IgD-negative memory B cell (primary cell): ENCODE results near the gene TSPEAR. TPM values are rescaled to one million over a fixed set of nuclear protein-coding genes. Genes with fewer than 3 reads are reported as not detected.

Experiments
- H3K27ac Mint-ChIP-seq, 3 donors: one replicate each; pipeline ENCODE4 v1.8.0; 2020 to 2022; ENCODE audit warnings: mild to moderate bottlenecking in 3 of 3, mixed read lengths in 3 of 3, moderate library complexity in 1 of 3
- H3K27me3 Mint-ChIP-seq: one replicate; pipeline ENCODE4 v1.8.0; 2021; ENCODE audit warnings: mixed read lengths
- H3K36me3 Mint-ChIP-seq: one replicate; pipeline ENCODE4 v1.8.0; 2020; ENCODE audit warnings: mild to moderate bottlenecking, mixed read lengths
- H3K4me1 Mint-ChIP-seq, 3 donors: one replicate each; pipeline ENCODE4 v1.8.0; 2020 to 2022; ENCODE audit warnings: mixed read lengths in 3 of 3, mild to moderate bottlenecking in 1 of 3
- H3K4me3 Mint-ChIP-seq, 4 donors: one replicate each; pipeline ENCODE4 v1.8.0; 2020 to 2022; ENCODE audit warnings: mild to moderate bottlenecking in 4 of 4, mixed read lengths in 4 of 4, moderate library complexity in 3 of 4
- H3K9me3 Mint-ChIP-seq, 3 donors: one replicate each; pipeline ENCODE4 v1.8.0; 2020 to 2021; ENCODE audit warnings: mixed read lengths in 3 of 3, mild to moderate bottlenecking in 1 of 3
- polyA plus RNA-seq: library from polyadenylated mRNA; unstranded; fragments of 300-500 nt; fragmentation: Illumina TruSeq; gene quantifications from one replicate; pipeline ENCODE4 v1.2.3, GENCODE V29; 2021

The TSPEAR gene
- polyA plus RNA-seq, 1 donor from 2014 or later, result not detected

DNA sequence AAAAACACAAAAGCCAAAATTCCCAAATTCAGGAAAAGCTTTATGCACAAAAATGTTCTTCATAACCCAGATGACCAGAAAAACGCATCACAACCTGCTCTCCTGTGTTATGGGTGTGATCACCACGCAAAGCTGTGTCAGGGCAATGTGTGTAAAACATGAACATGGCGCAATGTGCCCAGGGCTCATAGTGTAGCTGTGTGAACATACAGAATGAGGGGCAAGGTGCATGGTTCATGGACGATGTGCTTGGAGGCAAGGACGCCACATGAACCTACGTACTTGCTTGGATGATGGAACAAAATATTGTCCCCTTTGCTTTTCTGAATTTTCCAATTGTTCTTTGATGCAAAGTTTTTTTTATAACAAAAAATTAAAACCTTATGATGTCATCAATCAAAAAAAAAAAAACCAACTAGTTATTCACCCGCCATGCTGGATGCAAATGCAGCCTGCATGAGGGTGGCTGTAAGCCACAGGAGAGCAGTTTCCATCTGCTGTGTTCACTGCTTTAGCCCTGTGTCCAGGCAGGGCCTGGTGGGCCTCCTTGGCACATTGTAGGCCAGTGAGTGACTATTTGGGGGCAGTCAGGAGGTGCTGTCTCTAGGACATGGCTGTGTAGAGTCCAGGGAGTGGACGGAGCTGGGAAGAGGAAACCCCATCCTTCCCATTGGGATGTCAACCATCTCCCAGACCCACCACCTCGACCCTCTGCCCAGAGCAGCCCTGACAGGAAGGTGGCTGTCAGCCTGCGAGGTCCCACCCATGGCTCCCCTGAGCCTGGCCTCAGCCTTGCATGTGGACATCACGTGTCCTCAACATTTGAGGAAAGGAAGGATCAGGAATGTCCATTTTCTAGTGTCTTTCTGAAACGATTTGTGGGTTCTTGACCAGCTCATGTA, 185.0 kb downstream of the TSPEAR start:
- Mint-ChIP-seq H3K4me1 (peaks cover 0 to 3% (median 0%) of the 10 kb centered on the region in 3 donors), H3K27ac (no peak overlapping the region), H3K9me3 (no peaks in the 10 kb centered on the region), H3K27me3 (peaks cover 2% of the 10 kb centered on the region), H3K36me3 (peaks cover 3% of the 10 kb centered on the region), H3K4me3 (no peak overlapping the region)

GRCh38 chr21:44525391-44526095, 185.8 kb downstream of the TSPEAR start:
- peaks cover 3% of the 10 kb centered on the region for H3K36me3 Mint-ChIP-seq
- no peaks in the 10 kb centered on the region for H3K27me3 Mint-ChIP-seq
- no peak overlapping the region for H3K27ac Mint-ChIP-seq
- peaks cover 0 to 3% (median 0%) of the 10 kb centered on the region in 3 donors for H3K4me1 Mint-ChIP-seq
- H3K4me3 Mint-ChIP-seq, result no peak overlapping the region
- H3K9me3 Mint-ChIP-seq, result no peaks in the 10 kb centered on the region

GRCh38 chr21:44524414-44525371, 186.7 kb downstream of the TSPEAR start:
- Mint-ChIP-seq H3K27ac (no peak overlapping the region), H3K27me3 (no peaks in the 10 kb centered on the region), H3K9me3 (no peaks in the 10 kb centered on the region), H3K4me3 (no peak overlapping the region), H3K4me1 (peaks cover 0 to 1% (median 0%) of the 10 kb centered on the region in 3 donors), H3K36me3 (no peaks in the 10 kb centered on the region)

GRCh38 chr21:44523567-44524413, 187.6 kb downstream of the TSPEAR start:
- H3K4me3 Mint-ChIP-seq, result no peak overlapping the region
- no peaks in the 10 kb centered on the region for H3K9me3 Mint-ChIP-seq
- no peaks in the 10 kb centered on the region for H3K4me1 Mint-ChIP-seq
- peaks cover 2% of the 10 kb centered on the region for H3K27me3 Mint-ChIP-seq
- no peak overlapping the region for H3K27ac Mint-ChIP-seq
- no peaks in the 10 kb centered on the region for H3K36me3 Mint-ChIP-seq

DNA sequence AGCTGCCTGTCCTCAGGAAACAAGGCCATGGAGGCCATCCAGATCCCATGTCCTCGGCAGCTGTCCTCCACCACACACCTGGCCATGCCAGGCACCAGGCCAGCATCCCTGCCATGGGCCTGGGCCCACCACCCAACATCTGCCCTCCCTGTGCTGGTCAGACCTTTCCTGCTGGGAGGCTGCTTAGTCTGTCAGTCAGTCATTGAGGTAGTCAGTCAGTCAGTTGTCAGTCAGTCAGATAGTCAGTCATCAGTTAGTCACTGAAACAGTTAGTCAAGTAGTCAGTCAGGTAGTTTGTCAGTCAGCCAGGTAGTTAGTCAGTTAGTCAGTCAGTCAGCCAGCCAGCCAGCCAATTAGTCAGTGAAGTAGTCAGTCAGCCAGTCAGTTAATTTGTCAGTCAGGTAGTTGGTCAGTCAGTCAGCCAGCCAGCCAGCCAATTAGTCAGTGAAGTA, 188.6 kb downstream of the TSPEAR start:
- no peaks in the 10 kb centered on the region for H3K4me1 Mint-ChIP-seq
- H3K27ac Mint-ChIP-seq, result no peak overlapping the region

GRCh38 chr21:44521928-44522752, 189.2 kb downstream of the TSPEAR start:
- Mint-ChIP-seq H3K27ac (no peak overlapping the region), H3K4me3 (no peak overlapping the region), H3K36me3 (peaks cover 2% of the 10 kb centered on the region), H3K9me3 (no peaks in the 10 kb centered on the region), H3K4me1 (no peaks in the 10 kb centered on the region), H3K27me3 (peaks cover 4% of the 10 kb centered on the region)

More for the DNA sequence above, 188.6 kb downstream of the TSPEAR start:
- no peaks in the 10 kb centered on the region for H3K9me3 Mint-ChIP-seq
- H3K4me3 Mint-ChIP-seq, result no peak overlapping the region
- H3K27me3 Mint-ChIP-seq, result peaks cover 4% of the 10 kb centered on the region
- H3K36me3 Mint-ChIP-seq, result peaks cover 1% of the 10 kb centered on the region

GRCh38 chr21:44521301-44521927, 190.0 kb downstream of the TSPEAR start:
- no peaks in the 10 kb centered on the region for H3K4me1 Mint-ChIP-seq
- no peak overlapping the region for H3K27ac Mint-ChIP-seq
- peaks cover 4% of the 10 kb centered on the region for H3K27me3 Mint-ChIP-seq
- peaks cover 2% of the 10 kb centered on the region for H3K36me3 Mint-ChIP-seq
- H3K9me3 Mint-ChIP-seq, result no peaks in the 10 kb centered on the region
- no peak overlapping the region for H3K4me3 Mint-ChIP-seq

DNA sequence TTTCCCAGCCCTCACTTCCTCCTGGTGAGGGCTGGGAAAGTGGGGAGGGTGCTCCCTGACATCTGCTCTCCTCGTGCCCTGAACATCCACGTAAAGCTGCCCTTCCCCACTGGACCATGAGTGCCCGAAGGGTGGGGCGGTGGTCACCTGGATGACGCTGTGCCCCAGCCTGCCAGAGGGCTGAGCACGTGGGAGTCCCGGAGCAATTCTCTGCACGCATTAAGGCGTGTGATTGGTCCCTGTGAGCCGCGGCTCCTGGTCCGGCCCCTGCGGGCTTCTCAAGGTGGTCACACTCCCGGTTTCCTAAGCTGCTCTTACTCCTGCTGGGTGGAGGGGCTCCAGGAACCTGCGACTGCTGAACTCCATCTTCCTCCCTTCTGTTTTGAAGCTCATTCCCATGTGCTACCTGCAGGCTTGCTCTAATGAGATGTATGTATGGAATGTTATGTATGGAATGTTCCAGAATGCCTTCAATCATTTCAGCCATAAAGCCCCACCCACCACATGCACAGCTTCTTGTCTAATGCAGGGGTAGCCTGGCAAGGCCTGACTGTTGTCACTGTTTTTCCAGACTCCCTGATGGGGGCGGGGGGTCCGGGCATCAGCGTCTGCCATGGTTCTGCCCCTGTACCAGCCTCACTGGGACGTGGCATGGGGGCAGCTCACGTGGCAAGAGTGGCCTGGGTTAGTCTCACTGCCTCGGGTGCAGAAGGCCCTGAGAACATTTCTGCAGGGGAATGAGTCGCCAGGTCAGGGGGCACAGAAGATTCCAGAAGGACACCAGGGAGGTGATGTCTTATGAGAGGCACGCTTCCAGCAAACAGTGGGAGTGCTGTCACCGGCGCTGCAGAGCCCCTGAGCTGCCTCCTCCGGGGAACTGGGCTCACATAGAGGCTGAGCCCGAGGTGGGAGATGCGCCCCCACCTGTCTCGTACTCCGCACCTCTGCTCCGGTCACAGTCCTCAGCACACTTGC, 190.8 kb downstream of the TSPEAR start:
- H3K4me3 Mint-ChIP-seq, result no peak overlapping the region
- H3K36me3 Mint-ChIP-seq, result peaks cover 2% of the 10 kb centered on the region
- H3K27me3 Mint-ChIP-seq, result peaks cover 4% of the 10 kb centered on the region
- no peak overlapping the region for H3K27ac Mint-ChIP-seq
- no peaks in the 10 kb centered on the region for H3K9me3 Mint-ChIP-seq
- H3K4me1 Mint-ChIP-seq, result no peaks in the 10 kb centered on the region

DNA sequence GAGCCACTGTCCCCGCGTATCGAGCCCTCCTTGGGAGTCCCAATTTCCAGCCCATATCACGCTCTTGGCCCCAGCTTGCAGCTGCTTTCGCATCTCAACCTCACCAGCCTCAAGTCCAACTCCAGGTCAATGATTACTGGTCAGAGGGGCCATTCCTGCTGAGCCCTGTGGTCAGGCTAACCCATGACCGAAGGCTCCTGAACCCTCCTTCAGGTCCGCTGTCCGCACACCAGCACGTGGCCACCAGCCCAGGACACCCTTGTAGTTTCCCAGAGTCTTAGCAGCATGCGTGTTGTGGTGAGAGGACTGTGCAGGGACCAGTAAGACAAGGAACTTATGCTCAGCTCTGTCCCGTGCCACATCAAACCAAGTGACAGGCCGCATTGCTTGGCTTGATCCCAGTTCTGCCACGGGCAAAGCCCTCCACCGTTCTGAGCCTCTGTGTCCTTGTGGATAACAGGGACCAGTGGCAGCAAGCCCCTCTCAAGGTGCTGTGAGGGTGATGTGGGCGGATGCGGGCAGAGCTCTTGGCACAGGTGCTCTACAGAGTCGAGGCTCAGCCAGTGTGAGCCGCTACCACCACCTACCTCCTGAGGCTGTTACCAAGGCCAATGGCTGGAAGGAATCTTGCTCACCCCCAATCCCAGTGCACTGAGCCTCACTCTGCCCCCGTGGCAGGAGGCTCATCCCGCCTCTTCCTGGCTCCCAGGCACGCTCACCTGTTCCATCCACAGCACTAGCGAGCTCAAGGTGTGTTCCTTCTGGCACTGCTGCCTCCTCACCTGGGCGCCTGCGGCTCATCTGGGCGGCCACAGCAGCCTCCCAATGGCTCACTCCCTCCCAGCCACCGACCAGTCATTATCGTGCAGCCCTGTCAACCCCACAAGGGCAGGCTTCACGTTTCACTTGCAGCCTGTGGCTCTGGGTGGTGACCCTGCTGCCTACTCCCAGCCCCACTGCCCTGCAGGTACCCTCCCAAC, 191.7 kb downstream of the TSPEAR start:
- Mint-ChIP-seq H3K36me3 (peaks cover 2% of the 10 kb centered on the region), H3K27ac (no peak overlapping the region), H3K4me3 (no peak overlapping the region), H3K4me1 (no peaks in the 10 kb centered on the region), H3K9me3 (no peaks in the 10 kb centered on the region), H3K27me3 (peaks cover 4% of the 10 kb centered on the region)

DNA sequence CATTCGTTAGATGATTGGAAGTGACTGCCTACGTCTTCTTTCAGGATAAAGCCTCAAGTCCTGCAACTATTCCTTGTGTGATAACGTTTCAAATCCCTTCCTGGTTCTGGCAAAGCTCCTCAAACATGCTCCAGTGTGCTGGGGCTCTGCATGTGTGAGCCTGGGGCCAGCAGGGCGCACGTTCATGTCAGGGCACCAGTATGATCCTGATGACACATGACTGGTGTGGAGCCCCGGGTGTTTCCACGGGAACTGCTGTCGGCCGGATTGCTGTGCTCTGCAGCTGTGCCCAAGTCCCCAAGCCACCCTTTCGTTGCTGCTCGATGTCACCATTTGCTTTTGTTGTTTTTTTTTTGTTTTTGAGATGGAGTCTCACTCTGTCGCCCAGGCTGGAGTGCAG, 192.7 kb downstream of the TSPEAR start:
- Mint-ChIP-seq H3K4me3 (no peak overlapping the region), H3K27ac (no peak overlapping the region), H3K27me3 (peaks cover 4% of the 10 kb centered on the region), H3K9me3 (no peaks in the 10 kb centered on the region), H3K36me3 (peaks cover 2% of the 10 kb centered on the region), H3K4me1 (no peaks in the 10 kb centered on the region)

DNA sequence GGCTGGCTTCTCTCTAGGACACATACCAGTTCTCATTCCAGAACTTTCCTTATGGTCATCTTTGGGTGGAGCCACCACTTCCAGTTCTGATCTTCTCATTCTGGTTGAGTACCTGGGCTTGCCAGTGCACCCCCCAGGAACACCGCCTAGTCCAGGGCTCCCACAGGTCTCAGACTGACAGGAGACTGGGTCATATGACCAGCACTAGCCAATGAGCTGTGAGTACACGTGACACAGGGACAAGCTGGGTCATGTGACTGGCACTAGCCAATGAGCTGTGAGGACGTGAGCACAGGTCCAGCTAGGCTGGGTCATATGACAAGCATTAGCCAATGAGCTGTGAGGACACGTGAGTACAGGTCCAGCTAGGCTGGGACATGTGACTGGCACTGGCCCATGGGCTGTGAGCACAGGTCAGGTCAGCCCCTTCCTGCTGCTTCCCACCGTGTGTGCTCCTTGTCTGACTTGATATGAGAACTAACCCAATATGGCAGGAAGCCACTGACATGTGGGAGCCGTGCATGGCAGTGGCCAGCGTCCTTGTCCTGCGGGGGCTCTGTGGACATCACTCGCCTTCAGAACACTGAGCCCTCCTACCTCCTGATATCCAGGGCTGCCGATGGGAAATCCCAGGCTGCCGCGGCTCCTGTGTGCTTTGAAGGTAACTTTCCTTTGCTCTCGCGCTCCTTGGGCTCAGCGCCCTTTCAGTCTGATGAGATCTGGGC, 194.0 kb downstream of the TSPEAR start:
- Mint-ChIP-seq H3K9me3 (no peaks in the 10 kb centered on the region), H3K27ac (no peak overlapping the region), H3K36me3 (peaks cover 2% of the 10 kb centered on the region), H3K4me3 (no peak overlapping the region), H3K27me3 (peaks cover 4% of the 10 kb centered on the region), H3K4me1 (no peaks in the 10 kb centered on the region)
